Measurements from ENCODE around the gene SCIN. TPM values are rescaled to one million over a fixed set of nuclear protein-coding genes. Genes with fewer than 3 reads are reported as not detected.

Gene SCIN
- total RNA-seq, 1 donor from 2014 or later: not detected

- no peak overlapping the region for H3K4me3 Mint-ChIP-seq (ENCODE audit: low read depth)
- no peaks in the 10 kb centered on the region for H3K9me3 Mint-ChIP-seq
- H3K27ac Mint-ChIP-seq: no peak overlapping the region
- no peaks in the 10 kb centered on the region for H3K4me1 Mint-ChIP-seq (ENCODE audit: low read depth)
- H3K27me3 Mint-ChIP-seq (ENCODE audit: low read depth): no peaks in the 10 kb centered on the region
- no peaks in the 10 kb centered on the region for H3K36me3 Mint-ChIP-seq (ENCODE audit: low read depth)
- intact Hi-C loops (cut with micrococcal nuclease): no loop called here
- DNase-seq (ENCODE audit: low spot score): no peak
Measured at GRCh38 chr7:12601302-12601869, 30.9 kb downstream of the SCIN start.

GRCh38 chr7:12607134-12607533, 36.6 kb downstream of the SCIN start:
- intact Hi-C loops (cut with micrococcal nuclease): no loop called here
- Mint-ChIP-seq H3K27ac (no peak overlapping the region), H3K4me1 (ENCODE audit: low read depth) (no peaks in the 10 kb centered on the region), H3K9me3 (no peaks in the 10 kb centered on the region), H3K36me3 (ENCODE audit: low read depth) (no peaks in the 10 kb centered on the region), H3K4me3 (ENCODE audit: low read depth) (no peak overlapping the region), H3K27me3 (ENCODE audit: low read depth) (no peaks in the 10 kb centered on the region)
- no peak for DNase-seq (ENCODE audit: low spot score)

DNA sequence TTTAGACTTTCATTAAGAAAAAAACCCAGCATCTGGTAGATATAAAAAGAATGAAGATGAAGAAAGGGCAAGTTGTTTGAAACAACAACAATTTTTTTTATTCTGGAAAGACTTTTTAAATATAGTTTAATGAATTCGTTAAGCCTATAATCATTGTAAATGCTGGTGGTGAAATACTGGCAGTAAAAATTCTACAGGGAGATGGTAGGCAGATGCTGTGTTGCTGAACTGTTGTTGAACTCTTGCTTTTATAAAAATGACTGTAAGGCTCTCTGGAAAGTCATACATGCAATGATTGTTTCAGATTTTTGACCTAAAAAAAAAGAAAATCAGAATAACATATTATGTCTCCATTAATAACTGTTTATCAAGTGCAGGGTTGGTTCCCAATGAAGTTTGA, 39.0 kb downstream of the SCIN start:
- Mint-ChIP-seq H3K27me3 (ENCODE audit: low read depth) (no peaks in the 10 kb centered on the region), H3K36me3 (ENCODE audit: low read depth) (no peaks in the 10 kb centered on the region), H3K9me3 (no peaks in the 10 kb centered on the region), H3K4me1 (ENCODE audit: low read depth) (no peaks in the 10 kb centered on the region), H3K27ac (no peak overlapping the region), H3K4me3 (ENCODE audit: low read depth) (no peak overlapping the region)
- no peak for DNase-seq (ENCODE audit: low spot score)
- intact Hi-C loops (cut with micrococcal nuclease): no loop called here

DNA sequence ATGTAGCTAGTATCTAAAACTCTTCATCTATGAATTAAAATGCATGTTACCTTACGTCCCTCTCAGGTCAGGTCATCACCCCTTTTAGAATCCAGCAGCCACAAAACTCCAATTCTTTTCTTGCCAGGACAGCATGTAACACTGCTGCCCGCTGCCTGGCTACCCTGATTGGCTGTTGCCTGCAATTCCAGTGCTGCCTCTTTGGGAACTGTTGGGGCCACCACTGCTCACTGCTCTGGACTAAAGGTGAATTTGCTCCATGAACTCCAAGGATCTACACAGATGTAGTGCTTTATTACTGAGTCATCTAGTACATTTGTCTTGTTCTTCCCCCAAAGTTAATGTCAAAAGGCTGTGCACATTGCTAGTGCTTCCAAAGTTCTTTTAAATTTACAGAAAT, 40.4 kb downstream of the SCIN start:
- Mint-ChIP-seq H3K27me3 (ENCODE audit: low read depth) (no peaks in the 10 kb centered on the region), H3K36me3 (ENCODE audit: low read depth) (no peaks in the 10 kb centered on the region), H3K9me3 (no peaks in the 10 kb centered on the region), H3K4me1 (ENCODE audit: low read depth) (no peaks in the 10 kb centered on the region), H3K27ac (no peak overlapping the region), H3K4me3 (ENCODE audit: low read depth) (no peak overlapping the region)
- intact Hi-C loops (cut with micrococcal nuclease): no loop called here
- DNase-seq (ENCODE audit: low spot score): no peak

GRCh38 chr7:12612622-12613021, 42.1 kb downstream of the SCIN start:
- no peaks in the 10 kb centered on the region for H3K9me3 Mint-ChIP-seq
- H3K27me3 Mint-ChIP-seq (ENCODE audit: low read depth): no peaks in the 10 kb centered on the region
- no peaks in the 10 kb centered on the region for H3K36me3 Mint-ChIP-seq (ENCODE audit: low read depth)
- H3K4me1 Mint-ChIP-seq (ENCODE audit: low read depth): no peaks in the 10 kb centered on the region
- no peak overlapping the region for H3K27ac Mint-ChIP-seq
- DNase-seq (ENCODE audit: low spot score): no peak
- no peak overlapping the region for H3K4me3 Mint-ChIP-seq (ENCODE audit: low read depth)
- intact Hi-C loops (cut with micrococcal nuclease): no loop called here

DNA sequence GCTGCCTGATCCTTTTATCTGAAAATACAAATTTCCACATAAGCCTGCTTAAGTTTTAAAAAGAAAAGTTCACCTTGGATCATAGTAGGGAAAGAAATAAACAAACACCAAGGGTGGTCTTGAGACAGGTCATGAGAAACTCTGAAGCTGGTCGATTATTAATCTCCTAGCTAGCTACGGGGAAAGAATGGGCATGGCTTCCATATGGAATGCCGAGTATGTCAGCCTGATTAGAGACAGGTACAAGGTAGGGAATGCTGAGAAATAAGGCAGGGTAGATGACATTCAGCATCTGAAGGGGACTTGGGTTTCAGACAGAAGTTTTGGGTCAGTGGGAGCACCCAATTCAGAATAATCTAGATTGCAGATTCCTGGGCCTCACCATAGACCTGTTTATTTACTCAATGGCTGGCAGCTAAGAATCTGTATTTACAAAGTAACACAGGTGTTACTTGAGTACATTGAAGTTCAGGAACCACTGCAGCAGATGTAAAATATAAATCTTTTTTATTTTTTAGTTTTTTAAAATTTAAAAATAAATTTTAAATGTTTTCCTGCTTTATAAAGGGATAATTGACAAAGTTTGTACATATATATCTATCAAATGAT, 49.0 kb downstream of the SCIN start:
- Mint-ChIP-seq H3K9me3 (no peaks in the 10 kb centered on the region), H3K4me3 (ENCODE audit: low read depth) (no peak overlapping the region), H3K27ac (no peak overlapping the region), H3K36me3 (ENCODE audit: low read depth) (no peaks in the 10 kb centered on the region), H3K4me1 (ENCODE audit: low read depth) (no peaks in the 10 kb centered on the region), H3K27me3 (ENCODE audit: low read depth) (peaks cover 10% of the 10 kb centered on the region)
- no peak for DNase-seq (ENCODE audit: low spot score)
- intact Hi-C loops (cut with micrococcal nuclease): no loop called here

- no peaks in the 10 kb centered on the region for H3K4me1 Mint-ChIP-seq (ENCODE audit: low read depth)
- DNase-seq (ENCODE audit: low spot score): no peak
- H3K36me3 Mint-ChIP-seq (ENCODE audit: low read depth): no peaks in the 10 kb centered on the region
- peaks cover 10% of the 10 kb centered on the region for H3K27me3 Mint-ChIP-seq (ENCODE audit: low read depth)
- no peaks in the 10 kb centered on the region for H3K9me3 Mint-ChIP-seq
- intact Hi-C loops (cut with micrococcal nuclease): no loop called here
- H3K4me3 Mint-ChIP-seq (ENCODE audit: low read depth): no peak overlapping the region
- H3K27ac Mint-ChIP-seq: no peak overlapping the region
Measured at GRCh38 chr7:12620371-12620770, 49.9 kb downstream of the SCIN start.

- DNase-seq (ENCODE audit: low spot score): no peak
- no peak overlapping the region for H3K27ac Mint-ChIP-seq
- intact Hi-C loops (cut with micrococcal nuclease): no loop called here
- peaks cover 18% of the 10 kb centered on the region for H3K27me3 Mint-ChIP-seq (ENCODE audit: low read depth)
- no peaks in the 10 kb centered on the region for H3K36me3 Mint-ChIP-seq (ENCODE audit: low read depth)
- no peak overlapping the region for H3K4me3 Mint-ChIP-seq (ENCODE audit: low read depth)
- H3K4me1 Mint-ChIP-seq (ENCODE audit: low read depth): peaks cover 5% of the 10 kb centered on the region
- H3K9me3 Mint-ChIP-seq: no peaks in the 10 kb centered on the region
Measured at GRCh38 chr7:12623223-12623622, 52.7 kb downstream of the SCIN start.

GRCh38 chr7:12623885-12624498, 53.5 kb downstream of the SCIN start:
- peaks cover 5% of the 10 kb centered on the region for H3K4me1 Mint-ChIP-seq (ENCODE audit: low read depth)

GRCh38 chr7:12625836-12626235, 55.3 kb downstream of the SCIN start:
- Mint-ChIP-seq H3K36me3 (ENCODE audit: low read depth) (no peaks in the 10 kb centered on the region), H3K4me1 (ENCODE audit: low read depth) (peaks cover 5% of the 10 kb centered on the region), H3K27me3 (ENCODE audit: low read depth) (peaks cover 17% of the 10 kb centered on the region), H3K4me3 (ENCODE audit: low read depth) (no peak overlapping the region), H3K27ac (no peak overlapping the region), H3K9me3 (no peaks in the 10 kb centered on the region)
- intact Hi-C loops (cut with micrococcal nuclease): no loop called here
- DNase-seq (ENCODE audit: low spot score): no peak

More at GRCh38 chr7:12623885-12624498, 53.5 kb downstream of the SCIN start:
- intact Hi-C loops (cut with micrococcal nuclease): loop anchor here (1.0 kb wide), 1 partner anchor 99 kb away; no protein-coding TSS in a partner anchor
- Mint-ChIP-seq H3K27me3 (ENCODE audit: low read depth) (peaks cover 18% of the 10 kb centered on the region), H3K27ac (no peak overlapping the region), H3K9me3 (no peaks in the 10 kb centered on the region), H3K4me3 (ENCODE audit: low read depth) (no peak overlapping the region), H3K36me3 (ENCODE audit: low read depth) (no peaks in the 10 kb centered on the region)
- no peak for DNase-seq (ENCODE audit: low spot score)

DNA sequence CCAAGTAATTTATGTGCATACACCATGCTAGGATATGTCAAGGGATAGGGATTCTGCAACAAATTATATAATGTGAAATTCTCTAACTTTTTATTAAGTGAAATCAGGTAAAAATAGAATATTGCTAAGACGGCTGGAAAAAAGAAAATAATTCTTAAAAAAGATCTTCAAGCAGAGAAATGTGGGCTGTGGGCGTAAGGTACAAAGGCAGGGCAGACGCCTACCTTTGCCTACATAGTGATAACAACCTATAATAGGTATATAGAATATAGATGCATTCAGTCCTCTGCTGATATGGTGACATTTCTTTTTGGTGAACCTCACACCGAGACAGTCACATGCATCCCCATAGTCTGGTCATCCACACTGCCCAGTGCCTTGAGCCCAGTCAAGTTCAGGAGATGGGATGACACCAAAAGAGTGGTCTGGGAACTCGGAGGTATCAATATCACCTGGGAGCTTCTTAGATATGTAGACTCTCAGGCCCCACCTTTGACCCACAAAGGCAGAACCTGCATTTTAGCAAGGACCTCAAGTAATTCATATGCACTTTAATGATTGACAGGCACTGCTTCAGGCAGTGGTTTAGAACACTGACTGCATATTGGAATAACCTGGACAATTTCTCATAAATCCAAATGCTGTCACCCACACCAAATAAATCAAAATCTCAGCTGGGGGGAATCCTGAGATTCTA, 59.4 kb downstream of the SCIN start:
- Mint-ChIP-seq H3K9me3 (no peaks in the 10 kb centered on the region), H3K27ac (no peak overlapping the region), H3K4me3 (ENCODE audit: low read depth) (no peak overlapping the region), H3K36me3 (ENCODE audit: low read depth) (no peaks in the 10 kb centered on the region), H3K27me3 (ENCODE audit: low read depth) (peaks cover 20% of the 10 kb centered on the region), H3K4me1 (ENCODE audit: low read depth) (peaks cover 9% of the 10 kb centered on the region)
- no peak for DNase-seq (ENCODE audit: low spot score)
- intact Hi-C loops (cut with micrococcal nuclease): no loop called here

DNA sequence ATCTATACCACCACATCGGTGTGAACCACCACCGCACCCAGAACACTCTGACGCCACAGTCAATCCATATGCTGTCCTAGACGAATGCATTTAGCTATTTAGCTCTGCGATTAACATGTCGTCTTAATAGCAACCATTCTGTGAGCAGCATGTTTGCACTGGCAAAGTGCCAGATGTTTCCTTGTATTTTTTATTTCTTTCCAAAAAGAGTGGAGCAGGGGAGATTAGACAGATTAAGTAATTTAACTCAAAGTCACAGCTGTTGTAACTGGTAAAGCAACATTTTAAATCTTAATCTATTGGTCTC, 59.9 kb downstream of the SCIN start:
- intact Hi-C loops (cut with micrococcal nuclease): no loop called here
- no peaks in the 10 kb centered on the region for H3K36me3 Mint-ChIP-seq (ENCODE audit: low read depth)
- H3K9me3 Mint-ChIP-seq: no peaks in the 10 kb centered on the region
- no peak overlapping the region for H3K4me3 Mint-ChIP-seq (ENCODE audit: low read depth)
- peaks cover 9% of the 10 kb centered on the region for H3K4me1 Mint-ChIP-seq (ENCODE audit: low read depth)
- no peak for DNase-seq (ENCODE audit: low spot score)
- H3K27me3 Mint-ChIP-seq (ENCODE audit: low read depth): peaks cover 19% of the 10 kb centered on the region
- no peak overlapping the region for H3K27ac Mint-ChIP-seq

DNA sequence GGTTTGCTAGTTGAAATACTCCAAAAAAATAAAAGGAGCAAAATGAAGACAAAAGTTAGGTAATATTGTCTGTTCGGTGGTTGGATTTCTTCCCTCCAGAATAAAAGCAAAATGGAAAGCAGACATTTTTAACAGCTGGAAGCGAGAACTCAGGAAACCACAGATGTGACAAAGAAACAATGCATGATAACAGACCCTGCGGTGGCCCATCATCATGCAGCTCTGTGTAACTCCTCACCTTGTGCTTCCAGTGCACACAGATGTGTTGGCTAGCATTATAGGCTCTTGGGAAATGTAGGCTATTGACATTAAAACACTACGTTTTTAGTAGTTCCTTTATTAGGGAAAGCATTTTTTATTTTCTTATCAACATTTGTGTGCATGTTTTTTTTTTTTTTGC, 63.1 kb downstream of the SCIN start:
- Mint-ChIP-seq H3K36me3 (ENCODE audit: low read depth) (no peaks in the 10 kb centered on the region), H3K27me3 (ENCODE audit: low read depth) (peaks cover 12% of the 10 kb centered on the region), H3K4me1 (ENCODE audit: low read depth) (peaks cover 20% of the 10 kb centered on the region), H3K9me3 (no peaks in the 10 kb centered on the region), H3K27ac (no peak overlapping the region), H3K4me3 (ENCODE audit: low read depth) (no peak overlapping the region)
- no peak for DNase-seq (ENCODE audit: low spot score)
- intact Hi-C loops (cut with micrococcal nuclease): no loop called here

Data from activated T-helper 2 cell treated with anti-CD3 and anti-CD28 coated beads, Interferon-gamma antibody, Interleukin-2, Interleukin-4, amounts not matched to agents 10 μg/mL and 5 μg/mL and 100 μg/mL, durations not matched to agents 14 hours and 24 hours and 36 hours (primary cell).